NB4 (cell line): ENCODE data around the gene CA9.
"Not testable (repeated sequence)": the region's sequence is repeated elsewhere in the genome, so short reads cannot be mapped to it uniquely, and the experiment has no call there.

Experiments used
- MYC ChIP-seq: IDR thresholded peaks from 2 replicates; pipeline ENCODE4 v1.6.1; 2011; ENCODE audit warnings: low read depth, low read length
- POLR2A ChIP-seq: IDR thresholded peaks from 2 replicates; pipeline ENCODE4 v1.6.1; 2011; ENCODE audit warnings: mild to moderate bottlenecking; ENCODE audit not compliant: insufficient read length; ENCODE audit errors: extremely low read depth
- TF ChIP-seq, protein P1 (sequence below): IDR thresholded peaks from one replicate; pipeline ENCODE4 v1.5.1; 2012; ENCODE audit warnings: low read depth, low read length
- TF ChIP-seq, protein P2 (sequence below): IDR thresholded peaks from 2 replicates; pipeline ENCODE4 v1.6.1; 2011; ENCODE audit warnings: low read depth, low read length

DNA sequence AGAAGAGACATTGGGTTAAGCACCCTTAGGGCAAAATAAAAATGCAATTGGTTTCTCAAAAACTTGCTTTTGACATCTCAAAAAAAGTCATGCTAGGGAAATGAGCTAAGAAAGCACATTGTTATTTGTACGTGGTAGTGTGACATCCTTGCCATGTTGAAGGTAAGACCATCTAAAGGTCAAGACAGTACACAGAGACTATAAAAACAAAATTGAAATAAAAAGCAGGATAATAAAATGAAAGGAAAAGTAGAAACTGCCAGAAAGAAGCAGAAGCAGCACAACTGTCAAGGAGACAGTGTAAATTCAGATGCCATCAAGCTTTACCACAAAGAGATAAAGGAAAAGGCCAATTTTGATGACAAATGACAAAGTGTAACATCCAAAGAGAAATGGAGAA lies 34.5 kb upstream of the CA9 start:
- TF ChIP-seq, protein P1, sequence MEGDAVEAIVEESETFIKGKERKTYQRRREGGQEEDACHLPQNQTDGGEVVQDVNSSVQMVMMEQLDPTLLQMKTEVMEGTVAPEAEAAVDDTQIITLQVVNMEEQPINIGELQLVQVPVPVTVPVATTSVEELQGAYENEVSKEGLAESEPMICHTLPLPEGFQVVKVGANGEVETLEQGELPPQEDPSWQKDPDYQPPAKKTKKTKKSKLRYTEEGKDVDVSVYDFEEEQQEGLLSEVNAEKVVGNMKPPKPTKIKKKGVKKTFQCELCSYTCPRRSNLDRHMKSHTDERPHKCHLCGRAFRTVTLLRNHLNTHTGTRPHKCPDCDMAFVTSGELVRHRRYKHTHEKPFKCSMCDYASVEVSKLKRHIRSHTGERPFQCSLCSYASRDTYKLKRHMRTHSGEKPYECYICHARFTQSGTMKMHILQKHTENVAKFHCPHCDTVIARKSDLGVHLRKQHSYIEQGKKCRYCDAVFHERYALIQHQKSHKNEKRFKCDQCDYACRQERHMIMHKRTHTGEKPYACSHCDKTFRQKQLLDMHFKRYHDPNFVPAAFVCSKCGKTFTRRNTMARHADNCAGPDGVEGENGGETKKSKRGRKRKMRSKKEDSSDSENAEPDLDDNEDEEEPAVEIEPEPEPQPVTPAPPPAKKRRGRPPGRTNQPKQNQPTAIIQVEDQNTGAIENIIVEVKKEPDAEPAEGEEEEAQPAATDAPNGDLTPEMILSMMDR, result not testable (repeated sequence)
- not testable (repeated sequence) for TF ChIP-seq POLR2A, MYC
- TF ChIP-seq, protein P2, sequence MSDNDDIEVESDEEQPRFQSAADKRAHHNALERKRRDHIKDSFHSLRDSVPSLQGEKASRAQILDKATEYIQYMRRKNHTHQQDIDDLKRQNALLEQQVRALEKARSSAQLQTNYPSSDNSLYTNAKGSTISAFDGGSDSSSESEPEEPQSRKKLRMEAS, result not testable (repeated sequence)
